GM12878 (cell line): Measurements from ENCODE around the gene SUOX. TPM values are rescaled to one million over a fixed set of nuclear protein-coding genes. Genes with fewer than 3 reads are reported as not detected.

Experiments
- ATAC-seq: fragments of 200-7000 bp; cut with Tn5 transposase; 3 replicates; pipeline ENCODE4 v1.9.1; 2020; ENCODE audit warnings: mild to moderate bottlenecking, moderate library complexity
- BruUV-seq: library from RNA; stranded (reverse); fragments of 400-500 nt; replicated peaks from 2 replicates; lab custom pipeline; 2021; lab: Mats Ljungman, UMichigan
- CTCF ChIA-PET: fragments of 300-600 bp; sonication (Branson Sonifier 250); formaldehyde crosslinking; extraction: SDS; loops from one replicate; lab custom pipeline; 2021; ENCODE audit warnings: inconsistent platforms; lab: Yijun Ruan, JAX
- POLR2A ChIA-PET: fragments of 350-600 bp; formaldehyde crosslinking; extraction: SDS; loops from one replicate; lab custom pipeline; 2021; ENCODE audit warnings: inconsistent platforms; lab: Charles Lee
- RAD21 ChIA-PET: fragments of 300-600 bp; sonication (Branson Sonifier 250); formaldehyde crosslinking; loops from one replicate; lab custom pipeline; 2023; ENCODE audit warnings: antibody characterized with exemption; ENCODE audit not compliant: unreplicated experiment; lab: Charles Lee
- SMC1A ChIA-PET: fragments of 300-600 bp; sonication (Branson Sonifier 250); formaldehyde crosslinking; loops from one replicate; lab custom pipeline; 2023; ENCODE audit not compliant: unreplicated experiment, uncharacterized antibody; lab: Charles Lee
- DNase-seq: peaks from one replicate; pipeline ENCODE4 v3.0.0-alpha.2; 2011; ENCODE audit warnings: low read depth, low spot score
- FAIRE-seq: peaks from 3 replicates; lab custom pipeline; 2011; peaks lifted over from hg19 to GRCh38; lab: Jason Lieb, UNC
- H2AFZ ChIP-seq: 2 replicates; pipeline ENCODE4 v1.6.0; 2011; ENCODE audit warnings: low read depth, low read length, control low read depth; ENCODE audit not compliant: control insufficient read depth
- H3K27ac ChIP-seq: 2 replicates; pipeline ENCODE4 v1.5.1; 2011; ENCODE audit warnings: control low read depth; ENCODE audit not compliant: control insufficient read depth, insufficient read depth
- H3K27me3 ChIP-seq, 2 experiments: replicated peaks in 1 of 2; 2 replicates each; pipeline versions ENCODE4 v1.6.0 to v1.6.1; 2011; ENCODE audit warnings: low read length in 1 of 2; ENCODE audit not compliant: control insufficient read depth in 2 of 2, insufficient read depth in 2 of 2
- H3K36me3 ChIP-seq, 2 experiments: 2 replicates each; pipeline ENCODE4 v1.5.1; 2011; ENCODE audit warnings: low read length in 1 of 2; ENCODE audit not compliant: control insufficient read depth in 2 of 2, insufficient read depth in 2 of 2
- H3K4me1 ChIP-seq: 2 replicates; pipeline ENCODE4 v1.6.1; 2011; ENCODE audit warnings: mild to moderate bottlenecking, low read length, moderate library complexity, mixed read lengths; ENCODE audit not compliant: control insufficient read depth, insufficient read depth
- H3K4me2 ChIP-seq: 2 replicates; pipeline ENCODE4 v1.6.0; 2011; ENCODE audit warnings: control low read depth; ENCODE audit not compliant: control insufficient read depth, insufficient read depth
- H3K4me3 ChIP-seq: fragments of 200-600 bp; sonication (generic); 2 replicates; pipeline ENCODE4 v1.5.1; 2016
- H3K79me2 ChIP-seq: 2 replicates; pipeline ENCODE4 v1.6.0; 2011; ENCODE audit warnings: low read length; ENCODE audit not compliant: control insufficient read depth, insufficient read depth
- H3K9ac ChIP-seq: 2 replicates; pipeline ENCODE4 v1.8.0; 2011; ENCODE audit warnings: low read length, control low read depth, mixed read lengths; ENCODE audit not compliant: control insufficient read depth, insufficient read depth
- H3K9me3 ChIP-seq: replicated peaks from 3 replicates; pipeline ENCODE4 v1.5.1; 2011; ENCODE audit warnings: mild to moderate bottlenecking, low read length; ENCODE audit not compliant: control insufficient read depth, insufficient read depth
- H4K20me1 ChIP-seq: 2 replicates; pipeline ENCODE4 v1.6.0; 2011; ENCODE audit not compliant: control insufficient read depth, insufficient read depth
- BRCA1 ChIP-seq: IDR thresholded peaks from 2 replicates; pipeline ENCODE4 v1.6.1; 2011; ENCODE audit warnings: low read depth, low read length, improper control_type of control experiment
- FOXK2 ChIP-seq: fragments of 450-650 bp; IDR thresholded peaks from 2 replicates; pipeline ENCODE4 v1.6.1; 2017; ENCODE audit warnings: mild to moderate bottlenecking, moderate library complexity
- PBX3 ChIP-seq: IDR thresholded peaks from 2 replicates; pipeline ENCODE4 v1.6.1; 2011; ENCODE audit warnings: mild to moderate bottlenecking, low read depth, low read length, moderate library complexity; ENCODE audit not compliant: insufficient replicate concordance
- PML ChIP-seq: IDR thresholded peaks from 2 replicates; pipeline ENCODE4 v1.6.1; 2012; ENCODE audit warnings: low read length, inconsistent platforms
- RB1 ChIP-seq: fragments of 450-650 bp; formaldehyde crosslinking; IDR thresholded peaks from 2 replicates; pipeline ENCODE4 v1.6.1; 2017; ENCODE audit warnings: mild to moderate bottlenecking, borderline replicate concordance
- TCF3 ChIP-seq: IDR thresholded peaks from 2 replicates; pipeline ENCODE4 v1.6.1; 2012; ENCODE audit warnings: low read depth, mild to moderate bottlenecking, low read length, borderline replicate concordance; ENCODE audit not compliant: insufficient read depth
- ZNF687 ChIP-seq: fragments of 450-650 bp; IDR thresholded peaks from 2 replicates; pipeline ENCODE4 v1.6.1; 2017; ENCODE audit warnings: mild to moderate bottlenecking, moderate library complexity
- WGBS: methylation state at CpG from one replicate; pipeline ENCODE4 v1.1.6; 2016; ENCODE audit warnings: low lambda C conversion rate; ENCODE audit not compliant: insufficient replicate concordance, insufficient coverage; ENCODE audit errors: missing lambda C conversion rate; 5-methylcytosine and 5-hydroxymethylcytosine counted together
- in situ Hi-C: fragments of 300-500 bp; cut with MboI; formaldehyde crosslinking; loops from 9 replicates; pipeline ENCODE4 v1.14.3; 2018; ENCODE audit warnings: mixed read lengths
- intact Hi-C: fragments of 100-400 bp; cut with micrococcal nuclease; formaldehyde crosslinking; loops from one replicate; pipeline ENCODE4 v1.14.2; 2022; ENCODE audit not compliant: unreplicated experiment
- polyA plus RNA-seq, 11 experiments: library from polyadenylated mRNA; depleted of rRNA in 4 of 11; unstranded in 6 of 11; stranded (reverse) in 5 of 11; fragments of >200 nt; fragmentation: Nextera tagmentation in 4 of 11; fragmentation: Illumina TruSeq in 1 of 11; extraction: Ambion mirVana in 4 of 11; extraction: Trizol in 1 of 11; gene quantifications; 1 replicate in 1 of 11; 2 replicates in 10 of 11; pipeline versions ENCODE4 v1.2.1 to v1.2.3, GENCODE V29; 2011 to 2016; ENCODE audit warnings: inconsistent platforms in 2 of 11, missing spikeins in 2 of 11, low read depth in 1 of 11
- total RNA-seq, 4 experiments: library from RNA; depleted of rRNA in 3 of 4; stranded (reverse); fragments of >200 nt in 3 of 4; fragmentation: Illumina TruSeq in 1 of 4; extraction: Trizol in 1 of 4; gene quantifications; 2 replicates each; pipeline versions ENCODE4 v1.2.1 to v1.2.3, GENCODE V29; 2013 to 2021

Gene SUOX
- total and polyA plus RNA-seq, 10 of the 15 experiments (the other 5 are each of a cell fraction or from before 2014, with no cell fraction given): 5.1 to 18.8 (median 13.4) TPM

GRCh38 chr12:55957106-55957859, 39.8 kb upstream of the SUOX start:
- intact Hi-C loops (no loop called here), in situ Hi-C loops (no loop called here)
- no TSS peak for BruUV-seq
- 76% methylated on average over 5 of the region's 5 CpGs for WGBS
- CTCF ChIA-PET: interaction anchor here (0.6 to 1.3 kb wide), 5 partner anchors 17 to 639 kb away, joined by 3 to 4 read pairs (median 3); no protein-coding TSS in a partner anchor
- SMC1A ChIA-PET: interaction anchor here (1.0 to 1.2 kb wide), 3 partner anchors 11 to 72 kb away, joined by 3 read pairs; no protein-coding TSS in a partner anchor
- RAD21 ChIA-PET: interaction anchor here (0.8 to 0.9 kb wide), 3 partner anchors 17 to 30 kb away, joined by 3 to 5 read pairs (median 4); partner anchors contain the start of gene RAB5B
- H3K9ac ChIP-seq: no peak overlapping the region
- no peak for FAIRE-seq
- H4K20me1 ChIP-seq: no peaks in the 10 kb centered on the region
- POLR2A ChIA-PET: interaction anchor here (0.6 to 0.7 kb wide), 2 partner anchors 14 to 42 kb away, joined by 3 to 4 read pairs; no protein-coding TSS in a partner anchor
- H3K4me2 ChIP-seq: no peak overlapping the region
- H3K4me3 ChIP-seq: no peak overlapping the region
- H3K27ac ChIP-seq: no peak overlapping the region
- no peaks in the 10 kb centered on the region for H3K4me1 ChIP-seq
- no peaks in the 10 kb centered on the region for H3K79me2 ChIP-seq
- H3K27me3 ChIP-seq: no peaks in the 10 kb centered on the region
- DNase-seq: no peak
- H3K9me3 ChIP-seq: no peaks in the 10 kb centered on the region
- peaks cover 3 to 5% of the 10 kb centered on the region in 2 experiments; a peak in 3 of 4 replicates for H3K36me3 ChIP-seq
- H2AFZ ChIP-seq: no peak overlapping the region
- TF ChIP-seq RB1 (no peak), PBX3 (no peak), FOXK2 (no peak)
- ATAC-seq: no peak

- no peak for ATAC-seq
- BruUV-seq: no TSS peak
- Histone ChIP-seq H3K9ac (no peak overlapping the region), H3K79me2 (peaks cover 21% of the 10 kb centered on the region), H3K36me3 (no peaks in the 10 kb centered on the region), H3K9me3 (no peaks in the 10 kb centered on the region), H2AFZ (no peak overlapping the region), H4K20me1 (no peaks in the 10 kb centered on the region), H3K27me3 (no peaks in the 10 kb centered on the region), H3K4me3 (no peak overlapping the region)
- no peak for DNase-seq
- SMC1A ChIA-PET: no interaction called here
- WGBS: 73% methylated on average over 2 of the region's 2 CpGs
- in situ Hi-C loops (no loop called here), intact Hi-C loops (no loop called here)
- CTCF ChIA-PET: no interaction called here
- POLR2A ChIA-PET: no interaction called here
- no peak for TF ChIP-seq ZNF687
- TF ChIP-seq PML: no peak
- TF ChIP-seq TCF3: no peak
- no peak for TF ChIP-seq BRCA1
- TF ChIP-seq, all 136 proteins: peak for 0
- FAIRE-seq: no peak
- H3K4me2 ChIP-seq: no peak overlapping the region
- H3K27ac ChIP-seq: no peak overlapping the region
- peaks cover 12% of the 10 kb centered on the region for H3K4me1 ChIP-seq
- RAD21 ChIA-PET: no interaction called here
Measured at GRCh38 chr12:55963760-55964159, 33.3 kb upstream of the SUOX start.
